ENCODE results near the gene NDFIP2.

- TF ChIP-seq CTCF (conservative IDR thresholded peaks at IDR 0.05 in 1 of 2, IDR thresholded peaks at IDR 0.05 in 1 of 2; ENCODE audit: extremely low read depth in 1 of 2, insufficient read depth in 1 of 2, low read depth in 1 of 2, low read length in 2 of 2): no peak
- no peak for TF ChIP-seq EZH2 (IDR thresholded peaks at IDR 0.05; ENCODE audit: borderline replicate concordance, low read length)
Observed at GRCh38 chr13:79590394-79590676, 109.4 kb downstream of the NDFIP2 start.
